Nephron progenitor cell (in vitro differentiated cells): Measurements from ENCODE around the gene ZFAND3.

Experiments used
- DNase-seq: peaks from one replicate; pipeline ENCODE4 v3.0.0; 2021
- H3K27ac Mint-ChIP-seq: 2 replicates; pipeline ENCODE4 v1.8.0; 2021; ENCODE audit warnings: mild to moderate bottlenecking, moderate library complexity, mixed read lengths
- H3K27me3 Mint-ChIP-seq: 2 replicates; pipeline ENCODE4 v1.8.0; 2021; ENCODE audit warnings: mild to moderate bottlenecking, low read depth, mixed read lengths; ENCODE audit not compliant: poor library complexity
- H3K36me3 Mint-ChIP-seq: 2 replicates; pipeline ENCODE4 v1.8.0; 2021; ENCODE audit warnings: low read depth, mixed read lengths
- H3K4me1 Mint-ChIP-seq: 2 replicates; pipeline ENCODE4 v1.8.0; 2021; ENCODE audit warnings: mixed read lengths
- H3K4me3 Mint-ChIP-seq: 2 replicates; pipeline ENCODE4 v1.8.0; 2021; ENCODE audit warnings: mild to moderate bottlenecking, moderate library complexity, mixed read lengths
- H3K9me3 Mint-ChIP-seq: 2 replicates; pipeline ENCODE4 v1.8.0; 2021; ENCODE audit warnings: mild to moderate bottlenecking, moderate library complexity, mixed read lengths
- CTCF ChIP-seq: fragments of 200-600 bp; sonication (generic); IDR thresholded peaks from 2 replicates; pipeline ENCODE4 v1.5.0; 2021; ENCODE audit warnings: antibody characterized with exemption

The ZFAND3 gene

GRCh38 chr6:38032797-38033196, 213.3 kb downstream of the ZFAND3 start:
- peaks cover 46% of the 10 kb centered on the region for H3K4me1 Mint-ChIP-seq
- H3K27ac Mint-ChIP-seq = peak overlapping the region; percentile 55
- H3K36me3 Mint-ChIP-seq = peaks cover 30% of the 10 kb centered on the region
- H3K27me3 Mint-ChIP-seq = peaks cover 1% of the 10 kb centered on the region
- no peak for DNase-seq
- no peak for TF ChIP-seq CTCF
- H3K4me3 Mint-ChIP-seq = no peak overlapping the region
- peaks cover 17% of the 10 kb centered on the region for H3K9me3 Mint-ChIP-seq

- H3K27me3 Mint-ChIP-seq = peaks cover 4% of the 10 kb centered on the region
- H3K9me3 Mint-ChIP-seq = peaks cover 17% of the 10 kb centered on the region
- H3K36me3 Mint-ChIP-seq = peaks cover 31% of the 10 kb centered on the region
- peaks cover 39% of the 10 kb centered on the region for H3K4me1 Mint-ChIP-seq
- no peak overlapping the region for H3K27ac Mint-ChIP-seq
- H3K4me3 Mint-ChIP-seq = no peak overlapping the region
- TF ChIP-seq CTCF = no peak
- DNase-seq = no peak
Observed at GRCh38 chr6:38033442-38033982, 214.0 kb downstream of the ZFAND3 start.

- peaks cover 25% of the 10 kb centered on the region for H3K36me3 Mint-ChIP-seq
- H3K9me3 Mint-ChIP-seq = peaks cover 12% of the 10 kb centered on the region
- peak; percentile 32 for TF ChIP-seq CTCF
- no peak overlapping the region for H3K4me3 Mint-ChIP-seq
- H3K27me3 Mint-ChIP-seq = peaks cover 4% of the 10 kb centered on the region
- no peak overlapping the region for H3K27ac Mint-ChIP-seq
- no peak for DNase-seq
- H3K4me1 Mint-ChIP-seq = peaks cover 39% of the 10 kb centered on the region
Observed at GRCh38 chr6:38034274-38034914, 214.9 kb downstream of the ZFAND3 start.

- Mint-ChIP-seq H3K27ac (peak overlapping the region; percentile 90), H3K36me3 (peaks cover 16% of the 10 kb centered on the region), H3K9me3 (peaks cover 4% of the 10 kb centered on the region), H3K27me3 (peaks cover 4% of the 10 kb centered on the region), H3K4me3 (no peak overlapping the region), H3K4me1 (peaks cover 39% of the 10 kb centered on the region)
- no peak for DNase-seq
- no peak for TF ChIP-seq CTCF
Observed at GRCh38 chr6:38035478-38035877, 216.0 kb downstream of the ZFAND3 start.

GRCh38 chr6:38039502-38039901, 220.0 kb downstream of the ZFAND3 start:
- H3K27ac Mint-ChIP-seq = no peak overlapping the region
- peaks cover 4% of the 10 kb centered on the region for H3K9me3 Mint-ChIP-seq
- TF ChIP-seq CTCF = no peak
- peaks cover 4% of the 10 kb centered on the region for H3K27me3 Mint-ChIP-seq
- no peak for DNase-seq
- H3K4me1 Mint-ChIP-seq = peaks cover 17% of the 10 kb centered on the region
- H3K4me3 Mint-ChIP-seq = no peak overlapping the region
- peaks cover 13% of the 10 kb centered on the region for H3K36me3 Mint-ChIP-seq

- peaks cover 4% of the 10 kb centered on the region for H3K27me3 Mint-ChIP-seq
- no peak overlapping the region for H3K4me3 Mint-ChIP-seq
- H3K27ac Mint-ChIP-seq = no peak overlapping the region
- no peak for TF ChIP-seq CTCF
- peaks cover 13% of the 10 kb centered on the region for H3K36me3 Mint-ChIP-seq
- no peak for DNase-seq
- H3K9me3 Mint-ChIP-seq = peaks cover 4% of the 10 kb centered on the region
- H3K4me1 Mint-ChIP-seq = peaks cover 12% of the 10 kb centered on the region
Observed at GRCh38 chr6:38040254-38040653, 220.7 kb downstream of the ZFAND3 start.
